Islet precursor cell (in vitro differentiated cells): Measurements from ENCODE around the gene PRICKLE1.

Experiments used
- DNase-seq: peaks from one replicate; pipeline ENCODE4 v3.0.0-alpha.2; 2018

PRICKLE1 gene

DNA sequence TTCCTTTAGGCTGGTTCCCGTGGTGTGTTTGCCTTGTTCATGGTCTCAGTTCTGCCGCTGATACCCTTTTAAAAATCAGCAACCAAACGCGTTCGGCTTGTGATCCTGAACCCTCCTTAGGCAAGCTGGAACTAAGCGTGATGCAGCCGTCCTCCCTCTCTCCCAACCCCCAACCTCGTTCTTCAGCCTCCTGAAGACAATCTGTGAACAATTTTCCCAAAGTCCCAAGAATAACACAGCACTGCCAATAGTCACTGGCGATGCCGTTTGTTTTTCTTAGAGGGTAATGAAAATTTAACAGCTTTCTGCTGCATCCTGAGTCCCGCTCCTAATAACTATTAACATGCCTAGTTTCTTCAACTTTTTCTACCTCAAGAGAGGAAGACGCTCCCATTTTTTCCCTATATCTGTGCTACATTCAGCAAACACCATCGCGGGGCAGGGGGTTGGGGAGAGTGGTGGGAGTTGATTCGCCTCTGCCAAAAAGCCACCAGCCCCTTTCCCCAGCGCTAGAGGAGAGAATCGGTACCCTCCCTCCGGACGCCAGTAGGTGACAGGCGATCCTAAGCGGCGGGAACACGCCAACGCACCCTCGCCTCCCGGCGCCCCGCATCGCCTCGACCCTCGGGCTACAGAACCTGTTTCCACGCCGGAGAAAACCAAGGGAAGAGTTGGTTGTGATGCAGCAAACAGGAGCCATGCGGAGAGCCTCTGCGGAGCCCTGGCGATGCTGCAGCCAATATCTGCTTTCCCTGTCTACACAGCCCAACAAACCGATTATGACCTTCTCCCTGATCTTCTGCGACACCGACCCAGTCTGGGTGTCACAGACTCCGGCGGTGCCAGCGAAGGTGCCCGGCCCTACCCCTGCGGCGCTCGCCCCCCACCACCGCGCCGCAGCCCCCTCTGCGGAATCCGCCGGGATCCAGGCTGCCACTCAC is 752 bp downstream of the PRICKLE1 start:
- peak; percentile 92 for DNase-seq

GRCh38 chr12:42587601-42588523 is 1.7 kb downstream of the PRICKLE1 start:
- no peak for DNase-seq

GRCh38 chr12:42586268-42586667 is 3.3 kb downstream of the PRICKLE1 start:
- no peak for DNase-seq

DNA sequence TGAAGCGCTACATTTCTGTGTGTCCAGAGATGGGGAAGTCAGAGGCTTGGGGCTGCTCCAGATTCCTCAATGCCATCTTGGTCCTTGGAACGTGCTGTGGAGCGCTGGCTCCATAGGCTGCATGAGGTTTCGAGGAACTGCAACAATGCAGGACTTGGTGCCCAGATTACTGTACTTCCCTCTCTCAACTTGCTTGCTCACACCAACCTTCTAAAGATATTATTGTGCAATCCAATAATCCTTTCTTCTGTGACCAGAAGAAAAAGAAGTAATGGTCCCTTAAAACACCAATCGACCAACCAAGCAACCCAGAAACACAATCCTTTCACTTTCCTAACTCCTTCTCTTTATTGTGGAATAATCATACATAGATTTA is 3.7 kb downstream of the PRICKLE1 start:
- no peak for DNase-seq

- no peak for DNase-seq
Observed at GRCh38 chr12:42585154-42585840, 4.2 kb downstream of the PRICKLE1 start.

- no peak for DNase-seq
Observed at GRCh38 chr12:42584651-42585111, 4.9 kb downstream of the PRICKLE1 start.

GRCh38 chr12:42583016-42583415 is 6.5 kb downstream of the PRICKLE1 start:
- no peak for DNase-seq

DNA sequence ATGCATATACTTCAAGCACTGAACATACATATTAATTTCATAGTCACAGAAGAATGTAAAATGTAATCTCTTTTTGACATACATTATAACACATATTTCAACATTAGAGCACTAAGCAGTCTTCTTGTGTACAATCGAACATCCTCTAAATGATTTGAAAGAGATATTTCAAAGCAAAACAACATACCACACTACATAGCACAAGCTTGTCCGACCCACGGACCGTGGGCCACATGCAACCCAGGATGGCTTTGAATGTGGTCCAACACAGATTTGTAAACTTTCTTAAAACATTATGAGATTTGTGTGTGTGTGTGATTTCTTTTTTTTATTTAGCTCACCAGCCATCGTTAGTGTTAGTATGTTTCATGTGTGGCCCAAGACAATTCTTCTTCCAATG is 7.0 kb downstream of the PRICKLE1 start:
- no peak for DNase-seq

GRCh38 chr12:42582050-42582449 is 7.5 kb downstream of the PRICKLE1 start:
- DNase-seq = no peak

DNA sequence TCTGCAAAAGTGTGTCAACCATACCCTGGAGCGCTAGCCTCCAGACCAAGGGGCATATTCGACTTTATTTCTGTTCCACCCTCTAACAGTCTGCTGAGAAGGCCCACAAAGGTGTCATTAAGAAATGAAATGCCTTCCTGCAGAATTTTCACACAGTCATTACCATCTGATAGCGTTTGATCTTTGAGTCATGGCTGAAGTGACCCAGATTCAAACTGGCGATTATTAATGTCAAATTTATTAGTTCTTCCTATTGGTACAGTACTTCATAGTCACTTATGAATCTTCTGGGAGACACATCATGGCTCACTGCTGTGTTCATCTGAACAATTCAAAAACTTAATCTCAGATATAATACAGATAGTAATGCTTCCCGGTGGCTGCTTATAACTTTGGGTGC is 13.2 kb downstream of the PRICKLE1 start:
- DNase-seq = no peak

DNA sequence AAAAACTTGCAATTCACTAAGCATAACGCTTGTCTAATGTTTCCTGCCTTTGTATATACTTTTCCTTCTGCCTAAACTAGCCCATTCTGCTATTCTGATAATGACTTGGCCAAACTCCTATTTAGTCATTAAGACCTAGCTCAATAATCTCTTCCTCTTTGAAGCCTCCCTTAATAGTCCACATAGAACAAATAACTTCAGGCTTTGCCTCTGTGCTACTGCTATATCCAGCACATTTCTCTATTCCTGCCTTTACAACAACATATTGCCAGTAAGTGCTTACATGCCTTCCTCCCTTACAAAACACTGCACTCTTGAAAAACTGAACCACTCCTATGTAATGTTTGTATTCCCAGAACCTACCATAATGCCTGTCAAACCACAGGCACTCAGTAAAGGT is 13.8 kb downstream of the PRICKLE1 start:
- no peak for DNase-seq

- DNase-seq = no peak
Observed at GRCh38 chr12:42574851-42575266, 14.7 kb downstream of the PRICKLE1 start.

- DNase-seq = no peak
Observed at GRCh38 chr12:42571327-42572009, 18.1 kb downstream of the PRICKLE1 start.

GRCh38 chr12:42570076-42570475 is 19.5 kb downstream of the PRICKLE1 start:
- no peak for DNase-seq

- no peak for DNase-seq
Observed at GRCh38 chr12:42568952-42569915, 20.3 kb downstream of the PRICKLE1 start.

- no peak for DNase-seq
Observed at GRCh38 chr12:42565633-42566032, 23.9 kb downstream of the PRICKLE1 start.

DNA sequence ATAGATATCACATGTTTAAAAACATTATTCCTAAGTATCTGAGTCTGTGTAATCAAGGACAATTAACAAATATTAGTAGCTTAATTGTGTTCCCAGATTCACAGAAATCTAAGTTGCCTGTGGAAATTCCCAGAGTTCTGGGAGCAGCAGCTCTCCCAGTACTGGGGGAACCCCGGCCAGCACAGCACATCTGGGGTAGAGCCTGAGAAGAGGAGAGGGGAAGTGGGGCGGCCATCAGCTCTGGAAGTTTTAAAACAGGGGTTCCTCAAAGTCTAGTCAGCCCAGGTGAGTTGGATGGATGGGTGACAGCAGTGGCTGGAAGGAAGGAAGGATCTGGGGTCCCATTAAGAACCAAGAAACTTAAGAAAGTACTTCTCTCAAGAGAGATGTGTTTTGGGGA is 24.6 kb downstream of the PRICKLE1 start:
- no peak for DNase-seq

GRCh38 chr12:42564556-42564955 is 25.0 kb downstream of the PRICKLE1 start:
- no peak for DNase-seq

DNA sequence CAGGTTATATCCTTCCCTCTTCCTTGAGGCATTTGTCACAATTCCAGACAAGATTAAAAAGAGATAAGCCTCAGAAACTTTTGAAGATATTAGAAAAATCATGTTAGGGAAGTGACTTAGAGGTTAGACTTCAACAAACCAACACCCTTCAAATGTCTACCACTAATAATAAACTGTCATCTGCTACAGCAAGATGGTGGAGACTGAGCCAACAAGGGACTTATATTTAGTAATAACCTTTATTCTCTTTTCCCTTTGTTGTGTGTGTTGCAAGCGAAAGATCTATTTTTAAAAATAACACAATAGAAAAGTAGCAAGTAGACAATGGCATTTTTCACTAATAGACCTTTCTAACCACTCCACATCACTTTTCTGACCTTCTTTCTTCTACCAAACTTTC is 28.6 kb downstream of the PRICKLE1 start:
- DNase-seq = no peak

DNA sequence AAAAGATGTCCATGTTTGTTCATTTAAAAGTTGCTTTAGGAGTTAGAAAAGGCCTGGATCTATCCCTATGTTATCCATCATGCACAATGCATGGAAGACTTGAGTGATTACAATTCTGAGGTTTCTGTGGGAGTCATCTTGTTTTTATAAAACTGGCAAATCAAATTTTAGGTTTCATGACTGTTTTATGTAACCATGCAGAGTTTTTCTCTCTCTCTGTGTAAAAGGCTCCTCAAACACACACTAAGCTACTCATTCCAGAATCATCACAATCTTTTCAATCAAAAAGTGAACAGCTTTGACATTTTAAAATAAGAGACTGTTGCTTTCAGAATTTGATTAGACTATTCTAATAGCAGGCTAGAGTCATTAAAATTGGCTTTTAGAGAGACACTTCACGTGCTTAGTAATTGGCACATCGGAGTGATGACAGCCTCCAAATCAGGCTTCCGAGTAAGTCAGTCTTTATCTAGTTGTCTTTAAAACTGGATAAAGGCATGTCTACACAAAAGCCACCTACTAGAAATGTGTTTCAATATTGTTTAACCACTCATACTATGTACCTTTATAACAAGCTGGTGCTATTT is 31.9 kb downstream of the PRICKLE1 start:
- no peak for DNase-seq

- no peak for DNase-seq
Observed at GRCh38 chr12:42556917-42557316, 32.6 kb downstream of the PRICKLE1 start.
